ENCODE results near the gene HOXC4. TPM values are rescaled to one million over a fixed set of nuclear protein-coding genes. Genes with fewer than 3 reads are reported as not detected.
"Not testable (repeated sequence)": the region's sequence is repeated elsewhere in the genome, so short reads cannot be mapped to it uniquely, and the experiment has no call there.

HOXC4 gene
- total and polyA plus RNA-seq, 2 of the 8 experiments (the other 6 are each of a cell fraction or from before 2014, with no cell fraction given) = not detected

- H2BK5ac ChIP-seq (ENCODE audit: low read depth, low read length); H3K4me3 ChIP-seq (ENCODE audit: extremely low read depth in 1 of 4, insufficient read depth in 2 of 4, low read depth in 3 of 4, low read length in 4 of 4); H3K79me2 ChIP-seq (ENCODE audit: control insufficient read depth in 1 of 2, insufficient read depth in 2 of 2, low read length in 2 of 2); H3K23ac ChIP-seq (ENCODE audit: insufficient read length); H2BK15ac ChIP-seq (ENCODE audit: low read length); H2BK20ac ChIP-seq (ENCODE audit: low read length); H3K4me1 ChIP-seq (replicated peaks in 1 of 4; ENCODE audit: control insufficient read depth in 3 of 4, insufficient read depth in 4 of 4, low read length in 3 of 4); H3K23me2 ChIP-seq (ENCODE audit: low read depth, low read length); H3K79me1 ChIP-seq (ENCODE audit: low read depth, low read length); H3K27ac ChIP-seq (ENCODE audit: low read depth, low read length); H3K4me2 ChIP-seq (ENCODE audit: insufficient read depth in 1 of 2, low read depth in 2 of 2, low read length in 2 of 2); H4K5ac ChIP-seq (ENCODE audit: insufficient read length, low read depth, low read length); H2BK12ac ChIP-seq (ENCODE audit: low read depth, low read length); H3K56ac ChIP-seq (replicated peaks; ENCODE audit: insufficient read length, low read depth, low read length); H3K18ac ChIP-seq (ENCODE audit: extremely low read depth, low read length); H3K9ac ChIP-seq (replicated peaks in 1 of 4; ENCODE audit: extremely low read depth in 1 of 4, low read depth in 3 of 4, low read length in 3 of 4); H4K91ac ChIP-seq (replicated peaks; ENCODE audit: insufficient read length, low read length); H3K4ac ChIP-seq (replicated peaks; ENCODE audit: insufficient read length, low read depth, low read length); POLR2A ChIA-PET (ENCODE audit: partially characterized antibody); H2BK120ac ChIP-seq (replicated peaks; ENCODE audit: low read depth, low read length); H2AK5ac ChIP-seq (ENCODE audit: low read depth, low read length); H4K8ac ChIP-seq (ENCODE audit: extremely low read depth, insufficient read depth, low read length); DNase-seq (ENCODE audit: low read depth in 1 of 2, low spot score in 2 of 2); FAIRE-seq; H3K36me3 ChIP-seq (ENCODE audit: control insufficient read depth in 2 of 4, insufficient read depth in 4 of 4, low read length in 3 of 4); H2AFZ ChIP-seq (ENCODE audit: low read length); H3K9me3 ChIP-seq (ENCODE audit: insufficient read depth in 2 of 2, low read depth in 1 of 2, low read length in 1 of 2); H3K14ac ChIP-seq (ENCODE audit: insufficient read length): not testable (repeated sequence)
- TF ChIP-seq RNF2 (IDR thresholded peaks at IDR 0.05; ENCODE audit: borderline replicate concordance, low read depth, low read length, missing control alignments, poor library complexity, severe bottlenecking) = peak; percentile 14
- Histone ChIP-seq H4K20me1 (replicated peaks in 1 of 2; ENCODE audit: control insufficient read depth in 1 of 2, insufficient read depth in 2 of 2, low read length in 2 of 2) (peaks cover 9 to 19% of the 10 kb centered on the region in 2 experiments), H3K27me3 (replicated peaks in 1 of 4; ENCODE audit: control insufficient read depth in 3 of 4, extremely low read depth in 1 of 4, insufficient read depth in 3 of 4, low read length in 3 of 4) (peaks cover 95 to 100% (median 99%) of the 10 kb centered on the region in 4 experiments)
- CTCF ChIA-PET (ENCODE audit: partially characterized antibody) = interaction anchor here (0.7 to 20.0 kb wide), 10 partner anchors 9 to 295 kb away, joined by 3 to 339 read pairs (median 4); partner anchors contain the start of genes HOXC5 and SMUG1
- 62% methylated on average over 6 of the region's 6 CpGs; no CpG with 5 or more reads in 1 of the 2 experiments for WGBS, 2 experiments (ENCODE audit: extremely low coverage in 1 of 2, insufficient coverage in 1 of 2, insufficient read length in 1 of 2, insufficient replicate concordance in 2 of 2, low coverage in 1 of 2, low lambda C conversion rate in 2 of 2, missing lambda C conversion rate in 1 of 2)
Measured at GRCh38 chr12:54042033-54042432, 11.6 kb upstream of the HOXC4 start.

Data from H1 (cell line).